ENCODE measurements around the gene SH2D3A.

- TF ChIP-seq CTCF (IDR thresholded peaks at IDR 0.05; ENCODE audit: poor library complexity) (no peak), EZH2phosphoT487 (IDR thresholded peaks at IDR 0.05; ENCODE audit: low read depth, severe bottlenecking, unreplicated experiment) (no peak), EZH2 (IDR thresholded peaks at IDR 0.05; ENCODE audit: borderline replicate concordance) (no peak)
Measured at GRCh38 chr19:6788896-6789295, 21.7 kb upstream of the SH2D3A start.

Measured in hepatocyte (in vitro differentiated cells).